GM23248 (cell line): ENCODE data around the gene MAP3K6.

Experiments
- EZH2 ChIP-seq: fragments of 200-600 bp; sonication (generic); IDR thresholded peaks from 2 replicates; pipeline ENCODE4 v1.6.1; 2018; ENCODE audit warnings: antibody characterized with exemption, mild to moderate bottlenecking; ENCODE audit not compliant: insufficient read depth, poor library complexity, severe bottlenecking
- EZH2phosphoT487 ChIP-seq: fragments of 200-600 bp; sonication (generic); IDR thresholded peaks from 2 replicates; pipeline ENCODE4 v1.6.1; 2018; ENCODE audit warnings: antibody characterized with exemption, moderate library complexity, mild to moderate bottlenecking, low read depth; ENCODE audit not compliant: insufficient read depth

DNA sequence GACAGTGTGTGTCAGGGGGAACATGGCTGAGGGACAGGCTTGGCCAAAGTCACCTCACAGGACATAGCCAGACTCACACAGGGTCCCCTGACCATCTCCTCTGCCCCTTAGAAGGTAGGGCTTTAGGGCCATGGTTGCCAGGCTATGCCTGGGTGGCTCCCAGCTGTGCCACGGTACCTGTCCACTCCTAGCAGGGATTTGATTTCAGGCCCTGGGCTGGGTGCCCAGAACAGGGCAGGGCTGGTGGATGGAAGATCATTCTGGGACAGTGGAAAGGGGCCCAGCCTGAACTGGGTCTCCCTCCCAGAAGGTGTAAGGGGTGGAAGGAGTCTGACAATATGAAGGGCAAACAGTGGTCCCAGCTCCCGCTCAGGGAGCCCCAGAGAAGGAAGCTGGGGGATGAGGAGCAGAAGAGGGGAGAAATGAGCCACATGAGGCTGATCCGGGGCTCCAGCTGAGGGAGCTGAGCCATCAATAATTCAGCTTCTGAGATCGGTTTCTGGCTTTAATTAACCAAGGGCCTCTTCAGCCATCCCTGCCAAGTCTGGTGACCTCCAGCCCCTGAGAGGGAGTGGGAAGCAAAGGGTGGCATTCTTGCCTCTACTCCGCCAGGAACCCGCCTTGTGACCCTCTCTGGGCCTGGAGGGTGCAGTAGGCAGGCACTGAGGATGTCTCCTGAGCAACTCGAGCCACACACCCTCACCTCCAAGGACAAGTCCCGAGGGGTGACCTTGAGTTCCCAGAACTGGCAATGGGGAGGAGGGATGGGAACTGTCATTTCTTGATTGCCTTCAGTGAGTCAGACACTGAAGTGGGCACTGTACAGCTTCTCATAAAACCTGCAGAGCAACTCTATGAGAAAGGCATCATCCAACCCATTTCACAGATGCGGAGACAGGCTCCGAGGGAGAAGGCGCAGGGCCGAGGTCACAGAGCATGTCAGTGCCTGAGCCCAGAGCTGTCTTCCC lies 14.3 kb upstream of the MAP3K6 start:
- TF ChIP-seq EZH2 (no peak), EZH2phosphoT487 (no peak)
